Activated CD8-positive, alpha-beta memory T cell treated with anti-CD3 and anti-CD28 coated beads, Interleukin-2, amount 50 U/mL, for 4 hours (primary cell): ENCODE results near the gene MARCO.
"Not testable (repeated sequence)": the region's sequence is repeated elsewhere in the genome, so short reads cannot be mapped to it uniquely, and the experiment has no call there.

Source experiments
- DNase-seq: peaks from one replicate; pipeline ENCODE4 v3.0.0-alpha.2; 2020

The MARCO gene

GRCh38 chr2:118932949-118933348, 9.0 kb upstream of the MARCO start:
- no peak for DNase-seq

- no peak for DNase-seq
Measured at GRCh38 chr2:118936306-118936705, 5.7 kb upstream of the MARCO start.

- no peak for DNase-seq
Measured at GRCh38 chr2:118936936-118937335, 5.1 kb upstream of the MARCO start.

GRCh38 chr2:118937817-118938216, 4.2 kb upstream of the MARCO start:
- no peak for DNase-seq

- DNase-seq = no peak
Measured at GRCh38 chr2:118939994-118940393, 2.0 kb upstream of the MARCO start.

GRCh38 chr2:118940486-118941120, 1.4 kb upstream of the MARCO start:
- no peak for DNase-seq

- no peak for DNase-seq
Measured at GRCh38 chr2:118943286-118943685, 1.3 kb downstream of the MARCO start.

- no peak for DNase-seq
Measured at GRCh38 chr2:118945881-118946280, 3.9 kb downstream of the MARCO start.

- DNase-seq = not testable (repeated sequence)
Measured at GRCh38 chr2:118948266-118948665, 6.3 kb downstream of the MARCO start.

GRCh38 chr2:118954297-118955060, 12.5 kb downstream of the MARCO start:
- DNase-seq = no peak

GRCh38 chr2:118965737-118966136, 23.7 kb downstream of the MARCO start:
- no peak for DNase-seq

GRCh38 chr2:118967124-118967880, 25.3 kb downstream of the MARCO start:
- DNase-seq = no peak

GRCh38 chr2:118968042-118968441, 26.0 kb downstream of the MARCO start:
- DNase-seq = no peak

GRCh38 chr2:118968961-118969733, 27.2 kb downstream of the MARCO start:
- DNase-seq = no peak

GRCh38 chr2:118969734-118970395, 27.9 kb downstream of the MARCO start:
- DNase-seq = no peak

- no peak for DNase-seq
Measured at GRCh38 chr2:118970396-118971135, 28.6 kb downstream of the MARCO start.

- DNase-seq = no peak
Measured at GRCh38 chr2:118971245-118972122, 29.5 kb downstream of the MARCO start.

- no peak for DNase-seq
Measured at GRCh38 chr2:118973542-118973951, 31.6 kb downstream of the MARCO start.

GRCh38 chr2:118974103-118974993, 32.4 kb downstream of the MARCO start:
- no peak for DNase-seq

GRCh38 chr2:118975133-118975532, 33.1 kb downstream of the MARCO start:
- no peak for DNase-seq
